ENCODE measurements around the gene LRGUK.

DNA sequence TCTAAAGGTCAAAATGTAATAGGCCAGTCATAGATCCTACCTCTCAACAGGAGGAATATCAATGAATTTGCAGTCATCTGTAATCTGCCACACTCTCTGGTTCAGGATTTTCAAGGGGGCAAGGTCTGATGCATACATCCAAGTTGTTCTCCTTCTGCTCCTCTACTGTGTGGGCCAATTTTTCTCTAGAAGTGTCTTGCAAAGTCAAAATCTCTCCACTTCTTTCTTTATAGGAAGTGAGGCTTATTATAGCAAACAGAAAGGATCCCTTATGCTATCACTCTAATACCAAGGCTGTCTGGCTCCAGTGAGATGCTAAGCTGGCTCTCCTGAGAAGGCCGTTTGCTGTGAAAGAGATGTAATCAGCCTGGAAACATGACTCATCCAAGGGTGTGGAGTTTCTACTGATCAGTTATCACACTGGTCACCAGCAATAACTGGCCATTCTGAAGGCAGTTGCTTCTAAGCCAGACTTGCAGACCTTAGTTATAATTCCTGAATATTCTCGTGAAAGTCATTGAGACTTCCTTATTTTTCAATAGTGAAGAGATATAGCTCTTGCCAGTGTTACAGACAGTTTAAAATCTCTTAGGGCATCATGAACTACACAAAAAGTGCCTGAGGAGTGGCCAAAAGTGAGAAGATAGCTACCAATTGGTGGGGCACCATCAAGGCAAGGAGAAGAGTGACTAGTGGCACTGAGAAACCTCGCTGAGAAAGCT lies 43.2 kb upstream of the LRGUK start:
- TF ChIP-seq POLR2A (IDR thresholded peaks at IDR 0.05; ENCODE audit: low read length) (no peak), GATA1 (IDR thresholded peaks at IDR 0.05; ENCODE audit: low read depth, low read length) (no peak)
